Suprapubic skin (tissue), 4 donors: ENCODE data around the gene RASIP1. TPM values are rescaled to one million over a fixed set of nuclear protein-coding genes. Genes with fewer than 3 reads are reported as not detected.

Experiments
- DNase-seq, 2 donors: peaks; one replicate each; pipeline ENCODE4 v3.0.0-alpha.2; 2019; ENCODE audit warnings: low spot score in 2 of 2
- H3K27ac ChIP-seq: fragments of 200-600 bp; sonication (generic); one replicate; pipeline ENCODE4 v1.5.1; 2019
- H3K27me3 ChIP-seq: fragments of 200-600 bp; sonication (generic); one replicate; pipeline ENCODE4 v1.5.1; 2019
- H3K36me3 ChIP-seq: fragments of 200-600 bp; sonication (generic); one replicate; pipeline ENCODE4 v1.5.1; 2019
- H3K4me1 ChIP-seq: fragments of 200-600 bp; sonication (generic); one replicate; pipeline ENCODE4 v1.5.1; 2019
- H3K4me3 ChIP-seq: fragments of 200-600 bp; sonication (generic); one replicate; pipeline ENCODE4 v1.5.1; 2019; ENCODE audit warnings: mild to moderate bottlenecking
- H3K9me3 ChIP-seq: fragments of 200-600 bp; sonication (generic); one replicate; pipeline ENCODE4 v1.5.1; 2019
- EP300 ChIP-seq: sonication (generic); formaldehyde crosslinking; IDR thresholded peaks from one replicate; pipeline ENCODE4 v1.6.1; 2017; ENCODE audit warnings: antibody characterized with exemption
- POLR2A ChIP-seq, 2 donors: fragments of 450-650 bp; IDR thresholded peaks; one replicate each; pipeline ENCODE4 v1.6.1; 2017; ENCODE audit warnings: antibody characterized with exemption in 2 of 2, mild to moderate bottlenecking in 2 of 2, moderate library complexity in 2 of 2
- POLR2AphosphoS5 ChIP-seq, 3 donors: sonication (generic); formaldehyde crosslinking; IDR thresholded peaks; one replicate each; pipeline ENCODE4 v1.6.1; 2017; ENCODE audit warnings: antibody characterized with exemption in 3 of 3
- WGBS: methylation state at CpG from one replicate; pipeline ENCODE4 v1.1.5; 2018; 5-methylcytosine and 5-hydroxymethylcytosine counted together
- total RNA-seq, 4 donors: library from RNA; depleted of rRNA; stranded (reverse); fragments of >200 nt; gene quantifications; one replicate each; pipeline ENCODE4 v1.1.0, GENCODE V29; 2016
- TF ChIP-seq, protein P1 (sequence below), 2 donors: fragments of 200-600 bp in 1 of 2; fragments of 450-650 bp in 1 of 2; sonication (generic) in 1 of 2; IDR thresholded peaks; one replicate each; pipeline ENCODE4 v1.5.1; 2016 to 2019; ENCODE audit warnings: antibody characterized with exemption in 2 of 2, mild to moderate bottlenecking in 1 of 2, moderate library complexity in 1 of 2

RASIP1 gene
- total RNA-seq, 4 donors from 2014 or later, result 5.1 to 16.1 (median 6.5) TPM

- H3K4me3 ChIP-seq, result no peak within 1 kb of the TSS
- no peak within 1 kb of the TSS for H3K27ac ChIP-seq
- H3K4me1 ChIP-seq, result peaks cover 19% of the 10 kb centered on the region
- H3K36me3 ChIP-seq, result no peaks in the 10 kb centered on the region
- peak in 1 of 2 donors; percentile 70 for DNase-seq
- no peaks in the 10 kb centered on the region for H3K27me3 ChIP-seq
- WGBS, result 82% methylated on average over 14 of the region's 25 CpGs
- TF ChIP-seq, protein P1, sequence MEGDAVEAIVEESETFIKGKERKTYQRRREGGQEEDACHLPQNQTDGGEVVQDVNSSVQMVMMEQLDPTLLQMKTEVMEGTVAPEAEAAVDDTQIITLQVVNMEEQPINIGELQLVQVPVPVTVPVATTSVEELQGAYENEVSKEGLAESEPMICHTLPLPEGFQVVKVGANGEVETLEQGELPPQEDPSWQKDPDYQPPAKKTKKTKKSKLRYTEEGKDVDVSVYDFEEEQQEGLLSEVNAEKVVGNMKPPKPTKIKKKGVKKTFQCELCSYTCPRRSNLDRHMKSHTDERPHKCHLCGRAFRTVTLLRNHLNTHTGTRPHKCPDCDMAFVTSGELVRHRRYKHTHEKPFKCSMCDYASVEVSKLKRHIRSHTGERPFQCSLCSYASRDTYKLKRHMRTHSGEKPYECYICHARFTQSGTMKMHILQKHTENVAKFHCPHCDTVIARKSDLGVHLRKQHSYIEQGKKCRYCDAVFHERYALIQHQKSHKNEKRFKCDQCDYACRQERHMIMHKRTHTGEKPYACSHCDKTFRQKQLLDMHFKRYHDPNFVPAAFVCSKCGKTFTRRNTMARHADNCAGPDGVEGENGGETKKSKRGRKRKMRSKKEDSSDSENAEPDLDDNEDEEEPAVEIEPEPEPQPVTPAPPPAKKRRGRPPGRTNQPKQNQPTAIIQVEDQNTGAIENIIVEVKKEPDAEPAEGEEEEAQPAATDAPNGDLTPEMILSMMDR (IDR thresholded peaks at IDR 0.05), result no peak
- no peak for TF ChIP-seq EP300
- no peak for TF ChIP-seq POLR2A (IDR thresholded peaks at IDR 0.05)
- TF ChIP-seq POLR2AphosphoS5 (IDR thresholded peaks at IDR 0.05), result no peak
- no peaks in the 10 kb centered on the region for H3K9me3 ChIP-seq
Measured at GRCh38 chr19:48672994-48673393, 67.4 kb downstream of the RASIP1 start, which contains the start of gene NTN5. Gene NTN5 (minus strand): TSS chr19:48673017. CDS start chr19:48670986, 2,031 bp downstream.

DNA sequence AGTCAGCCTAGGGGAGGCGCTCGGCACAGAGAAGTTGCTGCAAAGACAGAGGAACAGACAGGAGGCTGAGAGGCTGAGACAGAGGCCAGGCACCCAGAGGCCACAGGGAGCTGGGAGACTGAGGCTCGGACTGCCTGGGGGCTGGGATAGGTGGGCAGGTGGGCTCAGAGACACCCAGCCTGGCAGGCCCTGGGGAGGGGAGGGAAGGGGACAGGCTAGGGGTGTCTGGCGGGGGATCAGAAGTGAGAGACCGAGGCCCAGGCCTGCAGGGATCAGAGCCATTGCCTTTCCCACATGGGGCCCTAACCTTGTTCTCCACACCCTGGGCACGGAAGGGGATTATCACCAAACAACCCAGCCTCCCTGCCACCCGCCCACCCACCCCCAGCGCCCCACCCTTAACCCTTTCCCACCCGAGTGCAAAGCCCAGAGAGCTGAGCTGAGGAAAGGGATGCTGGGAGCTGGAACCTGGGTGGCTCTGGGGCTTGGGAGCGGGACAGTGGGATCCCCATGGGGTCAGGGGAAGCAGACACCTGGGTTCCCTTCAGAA lies 68.9 kb downstream of the RASIP1 start:
- TF ChIP-seq POLR2AphosphoS5 (IDR thresholded peaks at IDR 0.05), result no peak
- TF ChIP-seq, protein P1 (IDR thresholded peaks at IDR 0.05), result no peak
- no peak for TF ChIP-seq POLR2A (IDR thresholded peaks at IDR 0.05)
- no peak for TF ChIP-seq EP300
- Histone ChIP-seq H3K9me3 (no peaks in the 10 kb centered on the region), H3K4me1 (peaks cover 11% of the 10 kb centered on the region), H3K36me3 (no peaks in the 10 kb centered on the region), H3K27ac (no peak overlapping the region), H3K27me3 (no peaks in the 10 kb centered on the region), H3K4me3 (no peak overlapping the region)
- no peak for DNase-seq
- WGBS, result 87% methylated on average over 6 of the region's 10 CpGs

GRCh38 chr19:48670699-48671445 lies 69.5 kb downstream of the RASIP1 start:
- Histone ChIP-seq H3K9me3 (no peaks in the 10 kb centered on the region), H3K4me3 (no peak overlapping the region), H3K27ac (no peak overlapping the region), H3K27me3 (no peaks in the 10 kb centered on the region), H3K36me3 (no peaks in the 10 kb centered on the region), H3K4me1 (peaks cover 10% of the 10 kb centered on the region)
- WGBS, result 76% methylated on average over 11 of the region's 21 CpGs
- TF ChIP-seq POLR2AphosphoS5 (IDR thresholded peaks at IDR 0.05), result no peak
- DNase-seq, result no peak

Other genes with a start within 250 kb of the RASIP1 start
- gene LMTK3, start 228.8 kb downstream of the RASIP1 start, total RNA-seq, result 1 to 10 TPM; 1.3 to 3.5 (median 1.6) TPM
- gene SULT2B1, start 188.4 kb downstream of the RASIP1 start, total RNA-seq, result 100 to 1,000 TPM in 2 of 4 donors, 10 to 100 TPM in 2; 26.0 to 162 (median 122) TPM
- 1 to 10 TPM; 2.1 to 3.6 (median 2.8) TPM for gene SPACA4, start 133.9 kb downstream of the RASIP1 start, total RNA-seq
- 1 to 10 TPM in 2 of 4 donors, under 1 TPM in 2; 0.87 to 5.1 (median 1.1) TPM for gene FAM83E, start 125.5 kb downstream of the RASIP1 start, total RNA-seq
- 1,000 to 10,000 TPM; 2,067 to 3,423 (median 3,271) TPM for gene RPL18, start 121.4 kb downstream of the RASIP1 start, total RNA-seq
- 1 to 10 TPM; 3.9 to 9.9 (median 5.6) TPM for gene SPHK2, start 121.1 kb downstream of the RASIP1 start, total RNA-seq
- gene DBP, start 103.2 kb downstream of the RASIP1 start, total RNA-seq, result 10 to 100 TPM; 11.2 to 22.3 (median 17.8) TPM
- gene CA11, start 94.4 kb downstream of the RASIP1 start, total RNA-seq, result 10 to 100 TPM in 2 of 4 donors, 1 to 10 TPM in 2; 8.8 to 11.0 (median 9.7) TPM
- gene NTN5, start 67.6 kb downstream of the RASIP1 start, total RNA-seq, result 1 to 10 TPM in 2 of 4 donors, under 1 TPM in 2; 0.64 to 2.2 (median 1.3) TPM
- gene FUT2, start 44.6 kb downstream of the RASIP1 start, total RNA-seq, result 10 to 100 TPM in 1 of 4 donors, 1 to 10 TPM in 3; 2.1 to 17.4 (median 4.9) TPM
- gene MAMSTR, start 20.9 kb downstream of the RASIP1 start, total RNA-seq, result 1 to 10 TPM in 3 of 4 donors, under 1 TPM in 1; 0.57 to 1.6 (median 1.5) TPM
- under 1 TPM in 2 of 4 donors, not detected in 2; 0.40 to 0.45 TPM for gene IZUMO1, start 6.3 kb upstream of the RASIP1 start, total RNA-seq
- gene FUT1, start 12.0 kb upstream of the RASIP1 start, total RNA-seq, result 1 to 10 TPM; 1.2 to 3.9 (median 2.6) TPM
- gene FGF21, start 14.9 kb upstream of the RASIP1 start, total RNA-seq, result not detected
- gene BCAT2, start 70.4 kb upstream of the RASIP1 start, total RNA-seq, result 10 to 100 TPM; 33.5 to 50.6 (median 38.1) TPM
- gene HSD17B14, start 95.9 kb upstream of the RASIP1 start, total RNA-seq, result 1 to 10 TPM; 2.5 to 3.4 (median 3.1) TPM
- 1 to 10 TPM; 2.8 to 5.1 (median 5.0) TPM for gene PLEKHA4, start 128.0 kb upstream of the RASIP1 start, total RNA-seq
- gene PPP1R15A, start 131.8 kb upstream of the RASIP1 start, total RNA-seq, result 100 to 1,000 TPM; 135 to 191 (median 144) TPM
- gene TULP2, start 158.1 kb upstream of the RASIP1 start, total RNA-seq, result not detected
- gene NUCB1, start 159.7 kb upstream of the RASIP1 start, total RNA-seq, result 100 to 1,000 TPM; 132 to 220 (median 204) TPM
- under 1 TPM in 1 of 4 donors, not detected in 3; 0.59 TPM for gene DHDH, start 193.1 kb upstream of the RASIP1 start, total RNA-seq
- 10 to 100 TPM; 25.1 to 29.6 (median 27.5) TPM for gene BAX, start 214.3 kb upstream of the RASIP1 start, total RNA-seq
- gene FTL, start 224.7 kb upstream of the RASIP1 start, total RNA-seq, result 1,000 to 10,000 TPM in 3 of 4 donors, 100 to 1,000 TPM in 1; 883 to 1,582 (median 1,278) TPM